ENCODE measurements around the gene SLC25A21.

SLC25A21 gene

DNA sequence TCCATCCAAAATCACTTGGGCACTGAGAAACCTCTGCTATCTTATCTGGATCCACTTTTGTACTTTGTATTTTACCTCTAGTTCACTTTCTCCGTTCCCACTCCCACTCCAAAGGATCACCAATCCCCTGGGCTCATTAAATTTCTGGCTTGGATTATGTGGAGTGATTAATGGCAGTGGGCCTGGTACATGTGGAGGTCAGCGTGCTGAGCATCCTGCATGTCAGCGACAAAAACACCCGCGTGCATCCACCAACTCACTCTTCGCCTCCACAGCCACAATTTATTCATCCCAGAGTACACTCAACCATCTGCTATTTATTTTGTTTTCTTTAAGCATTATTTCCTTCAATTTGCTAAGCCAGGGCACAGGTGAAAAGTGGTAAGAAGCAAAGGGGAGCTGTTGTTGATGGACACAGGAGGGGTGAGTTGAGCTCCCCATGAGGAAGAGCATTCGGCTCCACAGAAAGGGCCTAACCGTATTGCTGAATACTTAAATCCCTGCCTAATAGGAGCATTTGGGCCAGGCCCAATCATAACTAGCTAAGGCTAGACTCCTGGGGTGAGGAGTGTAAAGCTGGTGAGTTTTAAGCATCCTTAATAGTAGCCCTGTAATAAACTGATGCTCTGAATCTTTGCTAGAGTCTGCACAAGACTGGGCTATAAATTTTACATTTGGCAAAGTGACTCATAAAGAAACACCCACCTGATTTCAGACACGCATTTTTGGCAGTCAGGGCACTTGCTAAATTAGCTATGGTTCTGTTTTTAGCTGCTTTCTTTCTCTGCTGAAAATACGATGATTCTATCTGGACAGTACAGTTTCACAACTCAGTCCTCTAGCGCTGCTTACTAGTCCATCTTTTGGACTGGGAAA lies 137.8 kb downstream of the SLC25A21 start:
- in situ Hi-C loops (cut with HindIII; ENCODE audit: low pct_ligation_motif_present, low pct_unique_long_range_greater_than_20kb, low sequenced_read_pairs), result no loop called here
- DNase-seq, result no peak

DNA sequence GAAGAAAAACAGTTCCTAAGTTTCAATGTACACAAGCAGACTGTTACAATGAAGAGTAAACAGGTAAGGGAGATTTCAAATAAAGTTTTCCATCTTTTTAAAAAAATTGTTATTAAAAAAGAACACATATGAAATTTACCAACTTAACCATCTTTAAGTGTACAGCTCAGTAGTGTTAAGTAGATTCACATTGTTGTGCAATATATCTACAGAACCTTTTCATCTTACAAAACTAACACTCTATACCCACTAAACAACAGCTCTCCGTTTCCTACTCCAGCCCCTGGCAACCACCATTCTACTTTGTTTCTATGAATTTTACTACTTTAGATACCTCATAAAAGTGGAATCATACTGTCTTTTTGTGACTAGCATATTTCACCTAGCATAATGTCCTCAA lies 139.5 kb downstream of the SLC25A21 start:
- DNase-seq, result no peak
- in situ Hi-C loops (cut with HindIII; ENCODE audit: low pct_ligation_motif_present, low pct_unique_long_range_greater_than_20kb, low sequenced_read_pairs), result no loop called here

DNA sequence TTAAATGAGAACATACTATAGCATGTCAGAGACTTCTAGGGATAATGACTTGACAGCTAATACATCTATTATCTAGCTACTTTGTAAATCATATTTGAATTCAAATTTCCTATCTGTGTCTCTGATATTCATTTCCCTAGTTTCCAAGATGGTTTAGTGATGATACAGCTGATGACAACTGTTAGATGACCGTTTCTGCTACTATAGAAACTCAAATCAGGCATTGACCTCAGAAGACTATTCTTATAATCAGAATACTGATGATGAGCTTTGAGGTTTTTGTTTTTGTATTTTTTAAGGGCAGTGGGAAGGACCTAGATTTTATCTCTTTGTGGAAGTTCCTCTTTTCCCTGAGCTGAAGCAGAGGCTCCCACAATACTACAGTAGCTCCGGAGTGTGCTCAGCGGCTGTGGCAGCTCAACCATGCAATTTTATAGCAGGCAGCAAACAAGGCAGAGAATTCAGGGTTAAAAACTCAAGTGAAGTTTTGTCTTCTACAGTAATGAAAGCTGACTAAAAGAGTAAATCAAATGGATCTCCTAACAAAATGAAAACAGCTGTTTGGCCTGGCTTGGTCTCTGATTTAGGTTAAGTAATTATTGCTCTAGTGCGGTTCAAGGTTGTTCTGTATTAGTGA lies 145.1 kb downstream of the SLC25A21 start:
- no peak for DNase-seq
- in situ Hi-C loops (cut with HindIII; ENCODE audit: low pct_ligation_motif_present, low pct_unique_long_range_greater_than_20kb, low sequenced_read_pairs), result no loop called here

DNA sequence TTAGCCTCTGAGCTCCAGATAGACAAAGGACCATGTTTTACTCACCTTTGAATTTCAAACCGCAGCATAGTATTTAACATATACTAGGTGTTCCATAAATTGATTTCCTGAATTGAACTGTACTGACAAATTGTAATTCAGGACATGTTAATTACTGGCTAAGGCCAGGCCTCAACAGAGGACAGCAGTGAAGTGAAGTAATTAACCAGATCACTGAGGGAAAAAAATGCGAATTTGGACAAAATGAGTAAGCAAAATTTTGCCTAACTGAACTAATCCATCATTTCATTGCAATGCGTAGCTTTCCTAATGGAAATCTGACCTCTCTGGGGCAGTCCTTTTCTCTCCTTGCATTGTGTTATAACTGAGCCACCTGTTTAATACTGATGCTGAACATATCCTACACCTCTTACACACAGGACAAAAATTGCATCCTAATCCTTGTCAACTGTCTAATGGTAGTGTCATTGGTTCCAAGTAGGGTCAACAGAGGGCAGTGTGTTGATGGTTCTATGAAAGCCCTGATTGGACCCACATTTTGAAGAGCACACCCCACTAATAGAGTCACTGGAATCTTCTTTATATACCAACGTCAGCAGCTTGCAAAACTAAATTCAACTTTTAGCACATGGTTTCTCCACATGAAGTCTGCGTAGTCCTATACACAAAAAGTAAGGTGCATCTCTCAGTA lies 148.4 kb downstream of the SLC25A21 start:
- in situ Hi-C loops (cut with HindIII; ENCODE audit: low pct_ligation_motif_present, low pct_unique_long_range_greater_than_20kb, low sequenced_read_pairs), result no loop called here
- peak; percentile 2 for DNase-seq

DNA sequence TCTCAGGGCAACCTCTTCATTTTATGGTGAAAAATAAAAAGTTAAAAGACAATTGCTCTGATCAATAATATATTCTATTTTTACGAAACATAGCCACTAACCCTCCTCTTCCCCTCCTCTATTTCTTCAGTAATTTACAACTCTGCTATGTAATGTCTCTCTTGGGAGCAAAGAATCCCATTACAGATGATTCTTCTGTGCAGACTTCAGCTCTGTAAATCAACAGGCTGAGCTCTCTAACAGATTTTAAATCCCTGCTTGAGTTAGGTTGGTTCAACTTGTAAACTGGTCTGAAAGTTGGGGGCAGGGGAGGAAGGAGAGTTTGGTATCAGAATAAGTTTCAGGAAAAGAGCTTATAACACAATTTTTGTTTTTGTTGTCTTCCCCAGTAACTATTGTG lies 151.0 kb downstream of the SLC25A21 start:
- in situ Hi-C loops (cut with HindIII; ENCODE audit: low pct_ligation_motif_present, low pct_unique_long_range_greater_than_20kb, low sequenced_read_pairs), result no loop called here
- DNase-seq, result no peak

DNA sequence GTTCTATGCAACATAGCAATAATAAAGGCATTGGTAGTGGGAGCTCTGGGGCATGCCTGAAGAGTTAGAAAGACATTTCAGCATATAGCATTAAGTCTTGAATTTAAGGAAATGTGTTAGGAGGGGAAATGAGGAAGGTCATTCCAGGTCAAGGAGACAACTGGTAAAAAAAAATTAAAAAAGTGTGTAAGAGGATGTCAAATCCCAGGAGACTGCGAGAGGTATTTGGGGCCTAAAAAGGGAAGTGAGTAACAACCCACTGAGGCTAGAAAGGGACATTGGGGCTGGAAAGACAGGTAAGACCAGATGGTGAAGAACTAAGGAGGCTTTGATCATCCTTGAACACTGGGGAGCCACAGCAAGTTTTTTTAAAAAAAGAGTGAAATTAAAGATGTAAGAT lies 152.9 kb downstream of the SLC25A21 start:
- in situ Hi-C loops (cut with HindIII; ENCODE audit: low pct_ligation_motif_present, low pct_unique_long_range_greater_than_20kb, low sequenced_read_pairs), result no loop called here
- DNase-seq, result no peak

DNA sequence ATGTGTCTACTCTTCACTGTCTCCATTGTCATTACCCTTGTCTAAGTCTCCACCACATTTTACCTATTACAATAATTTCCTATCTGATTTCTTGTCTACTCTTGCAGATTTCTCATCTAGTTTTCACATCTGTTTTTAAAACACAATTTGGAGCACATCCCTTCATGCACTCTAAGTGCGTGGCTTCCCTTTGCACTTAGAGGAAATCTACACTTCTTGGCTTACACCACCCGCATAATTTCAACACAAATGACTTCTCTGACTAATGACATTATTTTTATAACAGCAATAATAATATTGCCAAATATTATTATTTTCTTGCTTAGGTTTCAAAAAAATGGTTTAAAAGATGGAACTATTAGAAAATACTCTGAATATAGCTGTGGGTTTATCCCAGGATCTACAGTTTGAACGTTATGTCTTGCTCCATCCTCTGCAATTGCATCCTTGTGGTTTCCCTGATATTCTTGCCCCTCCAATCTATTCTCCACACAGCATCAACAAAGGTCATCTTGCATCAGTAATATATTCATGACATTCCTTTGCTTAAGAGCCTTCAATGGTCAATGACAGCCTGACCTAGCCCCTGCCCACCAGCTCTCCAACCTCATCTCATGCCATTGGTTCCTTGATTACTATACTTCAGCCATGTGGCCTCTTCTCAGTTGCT lies 153.7 kb downstream of the SLC25A21 start:
- in situ Hi-C loops (cut with HindIII; ENCODE audit: low pct_ligation_motif_present, low pct_unique_long_range_greater_than_20kb, low sequenced_read_pairs), result no loop called here
- DNase-seq, result no peak

DNA sequence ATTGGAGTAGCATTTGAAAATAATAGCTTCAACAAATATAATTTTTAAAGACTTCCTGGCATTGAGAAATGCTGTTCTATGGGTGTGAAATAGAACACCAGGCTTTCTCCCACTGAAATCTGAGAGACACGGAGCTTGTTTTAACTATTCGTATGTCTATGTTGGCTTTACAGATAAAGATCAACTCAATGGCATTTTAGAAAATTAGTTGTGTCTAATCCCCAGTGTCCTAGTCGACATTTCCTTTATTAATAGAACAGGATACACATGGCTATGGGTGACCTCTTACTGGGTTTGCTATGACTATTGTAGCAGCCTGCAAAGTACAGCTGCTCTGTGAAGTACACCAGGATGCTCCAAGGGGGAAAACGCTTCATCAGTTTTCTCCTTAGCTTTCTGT lies 159.3 kb downstream of the SLC25A21 start:
- in situ Hi-C loops (cut with HindIII; ENCODE audit: low pct_ligation_motif_present, low pct_unique_long_range_greater_than_20kb, low sequenced_read_pairs), result no loop called here
- DNase-seq, result no peak

DNA sequence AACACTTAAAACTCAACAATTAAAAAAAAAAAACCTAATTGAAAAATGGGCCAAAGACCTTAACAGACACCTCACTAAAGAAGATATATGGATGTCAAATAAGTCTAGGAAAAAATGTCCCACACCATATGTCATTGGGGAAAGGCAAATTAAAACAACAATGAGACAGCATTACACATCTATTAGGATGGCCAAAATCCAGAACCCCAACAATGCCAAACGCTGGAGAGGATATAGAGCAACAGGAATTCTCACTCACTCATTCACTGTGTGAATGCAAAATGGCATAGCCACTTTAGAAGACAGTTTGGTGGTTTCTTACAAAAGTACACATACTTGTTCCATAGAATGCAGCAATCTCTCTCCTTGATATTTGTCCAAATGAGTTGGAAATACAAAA lies 173.7 kb downstream of the SLC25A21 start:
- in situ Hi-C loops (cut with HindIII; ENCODE audit: low pct_ligation_motif_present, low pct_unique_long_range_greater_than_20kb, low sequenced_read_pairs), result no loop called here
- no peak for DNase-seq

DNA sequence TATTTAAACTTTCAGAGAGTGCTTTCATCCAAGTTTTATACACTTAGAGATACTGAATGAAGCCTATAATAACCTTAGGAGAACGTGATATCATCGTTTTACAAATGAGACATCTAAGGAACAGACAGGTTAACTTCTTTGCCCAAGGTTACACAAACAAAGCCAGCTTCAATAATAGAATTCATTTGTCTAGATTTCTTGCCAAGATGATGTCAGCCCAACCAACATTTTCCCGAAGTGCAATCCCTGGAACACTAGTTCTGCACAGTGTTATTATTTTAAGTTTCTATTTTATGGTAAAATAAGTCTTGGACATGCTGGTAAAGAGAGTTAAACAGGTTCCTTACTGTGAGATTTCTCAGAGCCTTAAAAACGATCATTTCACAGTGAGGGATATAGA lies 174.6 kb downstream of the SLC25A21 start:
- no peak for DNase-seq

DNA sequence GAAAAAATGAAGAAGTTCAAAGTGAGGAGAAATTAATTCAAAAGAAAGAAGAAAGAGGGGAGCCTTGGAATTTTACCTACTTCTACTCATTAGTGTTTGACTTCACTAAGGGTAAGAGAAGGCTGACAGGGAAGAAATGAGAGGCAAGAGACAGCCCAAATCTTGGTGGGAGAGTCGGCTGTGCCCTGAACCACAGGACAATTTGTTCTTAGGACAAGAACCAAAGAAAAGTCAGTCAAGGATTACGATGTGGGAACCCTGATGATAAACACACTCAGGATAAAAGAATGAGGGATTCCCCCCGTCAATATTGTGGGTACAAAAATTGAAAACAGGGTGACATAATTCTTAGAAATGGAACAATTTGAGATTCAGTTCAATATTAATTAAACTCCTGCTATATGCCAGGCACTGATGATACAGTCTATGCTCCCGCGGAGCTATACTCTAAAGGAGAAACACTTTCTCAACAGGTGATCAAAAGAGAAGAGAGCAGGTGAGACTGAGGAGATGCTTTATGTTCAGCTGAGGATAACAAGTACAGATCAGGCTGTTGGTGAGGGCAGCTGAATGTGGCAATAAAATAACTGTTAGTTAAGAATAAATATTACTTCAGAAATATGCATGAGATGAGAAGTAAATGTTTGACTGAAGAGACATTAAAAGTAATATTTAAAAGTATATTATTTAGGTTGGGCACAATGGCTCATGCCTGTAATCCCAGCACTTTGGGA lies 175.4 kb downstream of the SLC25A21 start:
- no peak for DNase-seq
- in situ Hi-C loops (cut with HindIII; ENCODE audit: low pct_ligation_motif_present, low pct_unique_long_range_greater_than_20kb, low sequenced_read_pairs), result no loop called here

More for the DNA sequence above, 174.6 kb downstream of the SLC25A21 start:
- in situ Hi-C loops (cut with HindIII; ENCODE audit: low pct_ligation_motif_present, low pct_unique_long_range_greater_than_20kb, low sequenced_read_pairs), result no loop called here

DNA sequence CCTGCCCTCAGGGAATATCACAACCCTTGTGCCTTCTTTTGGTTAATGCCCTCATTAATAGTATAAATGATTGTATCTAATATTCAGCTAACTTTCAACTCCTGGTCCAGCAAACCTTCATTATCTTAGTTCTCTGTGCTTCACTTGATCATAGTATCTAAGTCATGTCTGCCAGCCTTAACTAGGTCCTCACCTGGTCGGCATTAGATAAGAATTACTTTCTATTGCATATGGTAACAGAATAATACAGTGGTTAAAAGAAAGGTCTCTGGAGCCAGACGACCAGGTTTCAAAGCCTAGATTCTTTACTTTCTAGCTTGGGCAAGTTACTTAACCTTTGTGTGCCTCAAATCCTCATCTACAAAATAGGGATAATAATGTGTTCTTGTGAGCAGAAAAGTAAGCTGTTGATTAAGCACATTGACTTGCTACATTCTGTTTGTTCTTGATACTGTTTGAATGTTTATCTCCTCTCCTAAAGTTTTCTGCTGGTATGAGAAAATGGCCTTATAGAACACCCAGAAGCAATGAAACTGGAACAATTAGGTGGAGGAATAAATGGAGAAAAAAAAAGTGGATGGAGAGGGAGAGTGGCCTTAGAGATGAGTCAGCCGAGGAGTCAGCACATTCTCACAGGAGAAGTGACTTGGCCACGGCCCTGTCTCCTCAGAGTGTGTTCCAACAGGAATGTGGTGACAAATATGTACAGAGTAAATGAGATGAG lies 176.1 kb downstream of the SLC25A21 start:
- in situ Hi-C loops (cut with HindIII; ENCODE audit: low pct_ligation_motif_present, low pct_unique_long_range_greater_than_20kb, low sequenced_read_pairs), result no loop called here
- peak; percentile 5 for DNase-seq

DNA sequence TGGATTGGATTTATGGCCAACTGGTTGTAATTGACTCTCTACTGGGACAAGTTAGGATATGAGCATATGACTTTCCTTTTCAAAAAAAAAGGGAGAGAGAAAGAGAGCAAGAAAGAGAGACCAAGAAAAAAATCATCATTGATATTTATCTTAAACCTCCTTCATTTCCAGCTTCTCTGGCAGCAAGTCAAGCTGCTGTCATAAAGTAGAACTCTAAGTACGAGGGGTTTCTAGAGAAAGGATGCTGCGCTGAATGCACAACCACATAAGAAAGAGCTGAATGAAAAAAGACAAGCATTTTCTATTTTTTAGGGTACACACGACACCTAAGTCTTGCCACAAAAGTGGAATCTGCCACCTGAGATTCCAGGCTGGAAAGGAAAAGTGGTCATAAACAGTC lies 182.6 kb downstream of the SLC25A21 start:
- in situ Hi-C loops (cut with HindIII; ENCODE audit: low pct_ligation_motif_present, low pct_unique_long_range_greater_than_20kb, low sequenced_read_pairs), result no loop called here
- no peak for DNase-seq

DNA sequence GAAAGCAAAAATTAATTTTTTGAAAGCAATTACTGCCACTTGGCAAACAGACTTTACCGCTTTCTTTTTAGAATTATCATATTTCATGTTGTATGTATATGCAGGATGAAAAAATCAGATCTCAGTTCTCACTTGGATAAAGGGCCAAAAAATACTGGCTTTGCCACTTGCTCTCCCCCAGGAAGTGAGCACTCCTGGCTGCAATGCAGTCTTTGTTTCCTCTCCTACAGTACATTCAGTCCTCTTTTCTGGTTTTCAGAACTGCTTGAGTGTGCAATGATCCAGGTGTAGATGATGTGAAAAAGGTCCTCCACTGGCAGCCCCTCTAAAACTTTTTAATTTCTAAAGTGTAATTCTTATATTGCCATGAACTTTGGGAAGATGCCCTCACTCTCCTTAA lies 183.4 kb downstream of the SLC25A21 start:
- in situ Hi-C loops (cut with HindIII; ENCODE audit: low pct_ligation_motif_present, low pct_unique_long_range_greater_than_20kb, low sequenced_read_pairs), result no loop called here
- DNase-seq, result no peak

DNA sequence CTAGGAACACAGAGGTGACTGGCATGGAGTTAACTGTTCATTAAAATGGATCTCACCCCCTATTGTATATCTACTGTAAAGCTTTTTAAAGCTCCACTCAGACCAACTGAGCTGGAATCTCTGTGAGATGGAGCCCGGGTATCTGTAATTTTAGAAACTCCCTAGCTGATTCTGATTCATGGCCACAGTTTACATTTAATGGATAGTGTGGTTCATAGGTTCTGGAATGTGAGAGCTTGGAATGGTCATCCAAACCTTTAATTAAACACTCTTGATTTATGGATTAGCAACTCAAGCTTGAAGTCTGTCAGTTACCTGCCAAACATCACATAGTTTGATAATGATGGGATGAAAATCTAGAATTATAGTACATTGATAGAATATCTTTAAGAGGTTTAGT lies 183.8 kb downstream of the SLC25A21 start:
- in situ Hi-C loops (cut with HindIII; ENCODE audit: low pct_ligation_motif_present, low pct_unique_long_range_greater_than_20kb, low sequenced_read_pairs), result no loop called here
- DNase-seq, result no peak

DNA sequence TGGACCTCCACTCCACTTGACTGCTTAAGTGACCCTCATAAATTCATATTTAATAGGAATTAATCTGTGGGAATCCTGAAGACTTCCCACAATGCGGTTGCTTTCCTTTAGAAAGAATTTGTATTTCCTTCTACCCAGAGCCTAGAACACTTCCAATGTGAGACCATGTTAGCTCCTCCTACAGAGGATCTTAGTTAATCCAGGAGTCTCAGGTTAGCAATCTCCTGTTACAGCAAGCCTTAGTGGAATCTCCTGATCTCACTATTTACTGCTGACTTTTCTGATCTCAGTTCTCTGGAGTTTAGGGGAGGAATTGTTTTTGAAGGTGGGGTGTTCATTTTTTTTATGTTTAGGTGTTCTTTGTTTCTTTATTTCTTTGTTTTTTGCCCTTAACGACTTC lies 186.0 kb downstream of the SLC25A21 start:
- in situ Hi-C loops (cut with HindIII; ENCODE audit: low pct_ligation_motif_present, low pct_unique_long_range_greater_than_20kb, low sequenced_read_pairs), result no loop called here
- DNase-seq, result no peak

DNA sequence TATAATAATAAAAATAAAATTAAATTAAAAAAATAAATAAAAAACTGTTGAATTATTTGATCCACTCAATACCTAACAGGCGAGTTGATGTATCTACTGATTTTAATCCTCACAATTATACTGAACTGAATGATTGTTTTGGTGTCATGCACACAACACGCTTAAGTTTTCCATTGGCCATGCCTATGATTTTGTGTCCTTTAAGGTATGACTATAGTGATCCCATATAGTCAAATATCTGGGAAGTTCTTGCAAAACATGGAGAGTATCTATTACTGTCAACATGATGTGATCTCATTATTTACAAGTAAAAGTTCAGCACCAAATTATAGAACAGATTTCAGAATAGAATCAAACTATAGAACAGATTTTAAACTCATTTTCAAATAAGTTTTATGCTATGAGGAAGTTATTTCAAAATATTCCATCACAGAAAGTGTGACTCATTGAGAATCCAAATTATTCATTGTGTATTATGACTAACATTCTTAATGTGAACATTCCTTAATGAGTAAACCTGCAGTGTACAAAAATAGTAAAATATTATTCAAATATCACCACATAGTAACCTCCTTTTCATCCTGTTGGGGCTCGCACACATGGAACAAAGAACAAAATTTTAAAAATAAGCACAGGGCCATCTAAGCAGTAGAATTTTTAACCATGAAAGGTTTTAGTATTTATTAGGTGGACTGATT lies 190.4 kb downstream of the SLC25A21 start:
- in situ Hi-C loops (cut with HindIII; ENCODE audit: low pct_ligation_motif_present, low pct_unique_long_range_greater_than_20kb, low sequenced_read_pairs), result no loop called here
- peak; percentile 4 for DNase-seq

All from ACHN (cell line).